Fibroblast of lung (primary cell): ENCODE data around the gene LMOD3.

Experiments
- CTCF ChIP-seq, 2 donors: IDR thresholded peaks in 1 of 2; conservative IDR thresholded peaks in 1 of 2; 1 replicate in 1 of 2; 2 replicates in 1 of 2; pipeline ENCODE4 v1.5.1; 2011 to 2012; ENCODE audit warnings: low read length in 2 of 2, control low read depth in 1 of 2, inconsistent platforms in 1 of 2, low read depth in 1 of 2, mild to moderate bottlenecking in 1 of 2
- EZH2 ChIP-seq: IDR thresholded peaks from 2 replicates; pipeline ENCODE4 v1.5.1; 2012; ENCODE audit warnings: low read length, control low read depth, mild to moderate bottlenecking; ENCODE audit errors: missing control alignments

GRCh38 chr3:69082361-69082760 lies 40.0 kb downstream of the LMOD3 start:
- no peak for TF ChIP-seq CTCF (conservative IDR thresholded peaks at IDR 0.05 in 1 of 2, IDR thresholded peaks at IDR 0.05 in 1 of 2; ENCODE audit: low read depth in 1 of 2, low read length in 2 of 2)
- TF ChIP-seq EZH2 = no peak
